Gastrocnemius medialis (tissue), 4 donors: Measurements from ENCODE around the gene INPP4B. TPM values are rescaled to one million over a fixed set of nuclear protein-coding genes. Genes with fewer than 3 reads are reported as not detected.
"Not testable (repeated sequence)": the region's sequence is repeated elsewhere in the genome, so short reads cannot be mapped to it uniquely, and the experiment has no call there.

Experiments used
- ATAC-seq, 2 donors: fragments of 150-250 bp; one replicate each; pipeline ENCODE4 v1.9.1; 2016
- DNase-seq, 2 donors: peaks; one replicate each; pipeline ENCODE4 v3.0.0-alpha.2; 2019
- H3K27ac ChIP-seq, 4 donors: fragments of 200-600 bp; sonication (generic); 1 replicate in 1 of 4; 2 replicates in 3 of 4; pipeline ENCODE4 v1.5.1; 2016 to 2018; ENCODE audit warnings: mild to moderate bottlenecking in 2 of 4, moderate library complexity in 1 of 4
- H3K27me3 ChIP-seq, 3 donors: fragments of 200-600 bp; sonication (generic) in 2 of 3; 1 replicate in 1 of 3; 2 replicates in 2 of 3; pipeline versions ENCODE4 v1.5.1 to v1.6.0; 2016 to 2019; ENCODE audit warnings: mild to moderate bottlenecking in 1 of 3, moderate library complexity in 1 of 3
- H3K36me3 ChIP-seq, 2 donors: fragments of 200-600 bp; sonication (generic) in 1 of 2; one replicate each; pipeline ENCODE4 v1.5.1; 2017 to 2018
- H3K4me1 ChIP-seq, 2 donors: fragments of 200-600 bp; sonication (generic) in 1 of 2; one replicate each; pipeline ENCODE4 v1.5.1; 2016 to 2017; ENCODE audit warnings: mild to moderate bottlenecking in 2 of 2
- H3K4me3 ChIP-seq, 4 donors: fragments of 200-600 bp; sonication (generic) in 3 of 4; 1 replicate in 1 of 4; 2 replicates in 3 of 4; pipeline ENCODE4 v1.5.1; 2016 to 2019; ENCODE audit warnings: mild to moderate bottlenecking in 2 of 4
- H3K9me3 ChIP-seq, 3 donors: fragments of 200-600 bp; sonication (generic) in 2 of 3; 1 replicate in 1 of 3; 2 replicates in 2 of 3; pipeline ENCODE4 v1.5.1; 2016 to 2019
- CTCF ChIP-seq, 5 experiments: fragments of 450-650 bp in 3 of 5; fragments of 200-600 bp in 2 of 5; sonication (generic) in 2 of 5; IDR thresholded peaks in 4 of 5; conservative IDR thresholded peaks in 1 of 5; 1 replicate in 4 of 5; 2 replicates in 1 of 5; pipeline ENCODE4 v1.5.1; 2016 to 2019; ENCODE audit warnings: antibody characterized with exemption in 5 of 5, mild to moderate bottlenecking in 3 of 5, moderate library complexity in 3 of 5
- POLR2A ChIP-seq, 2 donors: fragments of 450-650 bp; IDR thresholded peaks; one replicate each; pipeline ENCODE4 v1.6.1; 2017; ENCODE audit warnings: antibody characterized with exemption in 2 of 2, mild to moderate bottlenecking in 2 of 2, moderate library complexity in 2 of 2
- in situ Hi-C, 4 donors: fragments of 200-750 bp; cut with MboI; loops; one replicate each; pipeline versions ENCODE4 v1.15.0 to v1.8.0; 2017; ENCODE audit warnings: low sequenced_read_pairs in 4 of 4
- intact Hi-C: fragments of 100-400 bp; cut with DNase I; formaldehyde crosslinking; loops from one replicate; pipeline ENCODE4 v1.15.1; 2023; ENCODE audit warnings: low total_unique reads
- total RNA-seq, 4 donors: library from RNA; depleted of rRNA; stranded (reverse); fragments of >200 nt; gene quantifications; one replicate each; pipeline versions ENCODE4 v1.1.0 to v1.2.3, GENCODE V29; 2016

Gene INPP4B
- total RNA-seq, 4 donors from 2014 or later = 7.5 to 23.6 (median 9.1) TPM

GRCh38 chr4:142815834-142816233, 30.3 kb downstream of the INPP4B start:
- TF ChIP-seq CTCF (IDR thresholded peaks at IDR 0.05 in 4 of 5, conservative IDR thresholded peaks at IDR 0.05 in 1 of 5) = no peak
- TF ChIP-seq POLR2A (IDR thresholded peaks at IDR 0.05) = no peak
- in situ Hi-C loops (no loop called here), intact Hi-C loops (loop anchor here (2.0 to 10.0 kb wide), 2 partner anchors 31 to 461 kb away; partner anchors contain the start of gene INPP4B)
- no peak overlapping the region for H3K27ac ChIP-seq
- no peak for DNase-seq
- peaks cover 12 to 13% of the 10 kb centered on the region in 2 donors for H3K4me1 ChIP-seq
- no peak overlapping the region for H3K4me3 ChIP-seq
- H3K36me3 ChIP-seq = no peaks in the 10 kb centered on the region
- no peaks in the 10 kb centered on the region for H3K9me3 ChIP-seq
- no peaks in the 10 kb centered on the region for H3K27me3 ChIP-seq
- ATAC-seq = no peak

DNA sequence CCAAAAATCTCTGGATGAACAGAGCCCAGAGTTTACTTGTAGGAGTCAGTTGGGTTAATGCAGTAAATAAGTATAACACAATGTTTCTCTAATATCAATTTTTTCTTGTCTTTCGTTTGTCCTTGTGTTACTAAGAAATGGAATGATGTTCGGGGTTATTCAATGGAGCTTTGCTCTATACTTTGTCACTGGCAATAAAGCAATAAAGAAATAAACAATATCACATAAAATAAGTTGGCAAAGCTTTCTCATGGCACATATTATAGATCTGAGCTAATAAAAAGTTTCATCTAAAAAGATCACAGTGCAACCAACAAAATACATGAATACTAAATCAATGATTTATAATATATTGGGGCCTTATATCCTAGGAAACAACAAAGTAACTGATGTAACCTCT, 32.7 kb downstream of the INPP4B start:
- no peak overlapping the region for H3K27ac ChIP-seq
- in situ Hi-C loops = no loop called here
- H3K9me3 ChIP-seq = no peaks in the 10 kb centered on the region
- H3K4me3 ChIP-seq = no peak overlapping the region
- ATAC-seq = no peak
- H3K36me3 ChIP-seq = no peaks in the 10 kb centered on the region
- TF ChIP-seq CTCF (IDR thresholded peaks at IDR 0.05 in 4 of 5, conservative IDR thresholded peaks at IDR 0.05 in 1 of 5) (no peak), POLR2A (IDR thresholded peaks at IDR 0.05) (no peak)
- H3K4me1 ChIP-seq = peaks cover 12 to 13% of the 10 kb centered on the region in 2 donors
- no peak for DNase-seq
- no peaks in the 10 kb centered on the region for H3K27me3 ChIP-seq
- intact Hi-C loops = loop anchor here (10.0 kb wide), 1 partner anchor 459 kb away; no protein-coding TSS in a partner anchor

GRCh38 chr4:142812091-142812490, 34.0 kb downstream of the INPP4B start:
- TF ChIP-seq CTCF (IDR thresholded peaks at IDR 0.05 in 4 of 5, conservative IDR thresholded peaks at IDR 0.05 in 1 of 5) (no peak), POLR2A (IDR thresholded peaks at IDR 0.05) (no peak)
- no peak for ATAC-seq
- DNase-seq = no peak
- H3K27ac ChIP-seq = no peak overlapping the region
- peaks cover 4% of the 10 kb centered on the region in 2 donors for H3K4me1 ChIP-seq
- no peaks in the 10 kb centered on the region for H3K27me3 ChIP-seq
- no peak overlapping the region for H3K4me3 ChIP-seq
- intact Hi-C loops (loop anchor here (10.0 kb wide), 1 partner anchor 457 kb away; no protein-coding TSS in a partner anchor), in situ Hi-C loops (no loop called here)
- no peaks in the 10 kb centered on the region for H3K9me3 ChIP-seq
- H3K36me3 ChIP-seq = no peaks in the 10 kb centered on the region

DNA sequence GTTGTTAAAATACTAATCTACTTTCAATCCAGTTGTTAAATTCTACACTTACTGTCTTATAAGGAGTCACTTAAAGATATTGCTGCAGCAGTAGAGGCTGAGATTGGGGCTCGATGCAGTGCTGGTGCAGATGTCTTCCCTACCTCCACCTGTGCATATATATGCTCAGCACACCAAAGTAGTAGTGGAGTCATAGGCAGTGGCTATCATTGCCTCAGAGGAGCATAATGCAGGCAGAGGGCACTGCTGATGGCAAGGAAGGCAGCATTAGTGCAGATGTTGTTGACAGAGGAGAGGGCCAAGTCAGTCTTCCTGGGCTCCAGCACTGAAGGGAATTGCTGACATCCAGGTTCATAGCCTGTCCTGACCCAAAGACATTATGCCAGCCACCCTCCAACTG, 35.1 kb downstream of the INPP4B start:
- in situ Hi-C loops = no loop called here
- TF ChIP-seq POLR2A (IDR thresholded peaks at IDR 0.05) (no peak), CTCF (IDR thresholded peaks at IDR 0.05 in 4 of 5, conservative IDR thresholded peaks at IDR 0.05 in 1 of 5) (no peak)
- intact Hi-C loops = loop anchor here (10.0 kb wide), 1 partner anchor 456 kb away; no protein-coding TSS in a partner anchor
- no peak overlapping the region for H3K4me3 ChIP-seq
- DNase-seq (no peak), ATAC-seq (no peak)
- no peaks in the 10 kb centered on the region for H3K9me3 ChIP-seq
- no peaks in the 10 kb centered on the region for H3K4me1 ChIP-seq
- H3K36me3 ChIP-seq = no peaks in the 10 kb centered on the region
- no peaks in the 10 kb centered on the region for H3K27me3 ChIP-seq
- H3K27ac ChIP-seq = no peak overlapping the region

GRCh38 chr4:142809559-142809958, 36.5 kb downstream of the INPP4B start:
- DNase-seq (no peak), ATAC-seq (no peak)
- no peaks in the 10 kb centered on the region for H3K9me3 ChIP-seq
- in situ Hi-C loops (no loop called here), intact Hi-C loops (no loop called here)
- no peak overlapping the region for H3K4me3 ChIP-seq
- no peaks in the 10 kb centered on the region for H3K4me1 ChIP-seq
- TF ChIP-seq CTCF (IDR thresholded peaks at IDR 0.05 in 4 of 5, conservative IDR thresholded peaks at IDR 0.05 in 1 of 5) (no peak), POLR2A (IDR thresholded peaks at IDR 0.05) (no peak)
- no peaks in the 10 kb centered on the region for H3K36me3 ChIP-seq
- H3K27me3 ChIP-seq = no peaks in the 10 kb centered on the region
- H3K27ac ChIP-seq = no peak overlapping the region

- H3K36me3 ChIP-seq, H3K27ac ChIP-seq, H3K4me1 ChIP-seq, H3K27me3 ChIP-seq, in situ Hi-C loops, DNase-seq, intact Hi-C loops, H3K4me3 ChIP-seq, ATAC-seq, H3K9me3 ChIP-seq: not testable (repeated sequence)
Measured at GRCh38 chr4:142803879-142804278, 42.2 kb downstream of the INPP4B start.
